H1 (cell line): Measurements from ENCODE around the gene KCNJ10.

Experiments
- BACH1 ChIP-seq: IDR thresholded peaks from 2 replicates; pipeline ENCODE4 v1.6.1; 2012; ENCODE audit warnings: low read length, improper control_type of control experiment
- CTCF ChIP-seq, 3 experiments: IDR thresholded peaks; 1 replicate in 2 of 3; 2 replicates in 1 of 3; pipeline versions ENCODE4 v1.5.1 to v1.6.1; 2011; ENCODE audit warnings: low read length in 3 of 3, mild to moderate bottlenecking in 3 of 3, inconsistent platforms in 2 of 3, low read depth in 1 of 3, moderate library complexity in 1 of 3; ENCODE audit not compliant: insufficient read depth in 1 of 3; ENCODE audit errors: control extremely low read depth in 1 of 3
- JUND ChIP-seq: IDR thresholded peaks from 2 replicates; pipeline ENCODE4 v1.6.1; 2011; ENCODE audit warnings: mild to moderate bottlenecking, improper control_type of control experiment, low read length
- POLR2A ChIP-seq, 2 experiments: IDR thresholded peaks; 1 replicate in 1 of 2; 2 replicates in 1 of 2; pipeline ENCODE4 v1.6.1; 2011; ENCODE audit warnings: low read depth in 2 of 2, low read length in 2 of 2, mild to moderate bottlenecking in 2 of 2; ENCODE audit errors: control extremely low read depth in 1 of 2
- TAF1 ChIP-seq: IDR thresholded peaks from 2 replicates; pipeline ENCODE4 v1.6.1; 2011; ENCODE audit warnings: mild to moderate bottlenecking, low read depth, low read length

DNA sequence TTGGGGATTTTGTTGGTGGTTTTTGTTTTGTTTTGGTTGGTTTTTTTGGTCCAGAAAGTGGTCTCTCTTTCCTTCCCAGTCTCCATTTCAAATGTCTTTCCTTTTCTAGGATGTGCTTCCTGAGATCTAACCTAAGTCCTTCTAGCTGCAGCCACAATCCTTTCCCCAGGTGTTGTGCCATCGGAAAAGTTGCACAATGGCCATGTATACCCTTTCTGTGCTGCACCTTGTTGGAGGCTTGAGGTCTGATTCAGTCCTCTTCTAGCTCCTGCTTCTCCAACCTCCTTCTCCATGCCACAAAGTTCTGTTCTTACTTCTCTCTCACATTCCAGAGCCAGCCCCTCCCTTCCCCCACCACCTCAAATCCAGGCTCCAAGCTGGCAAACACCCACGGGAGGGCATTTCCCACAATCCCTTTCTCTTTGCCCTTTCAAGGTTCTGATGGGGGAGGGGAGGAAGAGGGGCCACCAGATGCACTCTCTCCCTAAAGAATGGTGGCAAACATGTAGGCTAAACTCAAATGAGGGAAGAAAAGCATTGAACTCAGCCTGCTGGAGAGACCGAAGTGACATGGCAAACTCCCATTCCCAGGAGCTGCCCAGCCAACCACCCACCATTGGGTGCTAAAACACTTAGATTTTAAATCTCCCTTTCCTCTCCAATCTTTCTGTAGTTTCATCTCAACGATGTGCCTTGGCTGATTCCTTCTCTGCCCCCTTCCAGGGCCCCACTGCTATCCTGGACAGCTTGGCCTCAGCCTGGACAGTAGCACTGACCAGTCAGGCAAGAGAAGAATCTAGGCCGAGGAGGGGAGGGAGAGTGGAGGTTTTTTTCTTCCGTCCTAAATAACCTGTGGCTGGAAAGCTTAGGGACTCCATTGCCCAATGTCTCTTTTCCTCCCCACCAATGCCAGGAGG is 2.9 kb downstream of the KCNJ10 start:
- no peak for TF ChIP-seq JUND
- no peak for TF ChIP-seq CTCF (IDR thresholded peaks at IDR 0.05; ENCODE audit: control extremely low read depth in 1 of 3, insufficient read depth in 1 of 3, low read depth in 1 of 3, low read length in 3 of 3)
- TF ChIP-seq TAF1 = no peak
- no peak for TF ChIP-seq POLR2A (IDR thresholded peaks at IDR 0.05; ENCODE audit: control extremely low read depth in 1 of 2, low read depth in 2 of 2, low read length in 2 of 2)
- no peak for TF ChIP-seq BACH1
